ENCODE results near the gene MEFV. TPM values are rescaled to one million over a fixed set of nuclear protein-coding genes. Genes with fewer than 3 reads are reported as not detected.

Gene MEFV
- total RNA-seq = under 1 TPM; 0.15 to 0.23 TPM

DNA sequence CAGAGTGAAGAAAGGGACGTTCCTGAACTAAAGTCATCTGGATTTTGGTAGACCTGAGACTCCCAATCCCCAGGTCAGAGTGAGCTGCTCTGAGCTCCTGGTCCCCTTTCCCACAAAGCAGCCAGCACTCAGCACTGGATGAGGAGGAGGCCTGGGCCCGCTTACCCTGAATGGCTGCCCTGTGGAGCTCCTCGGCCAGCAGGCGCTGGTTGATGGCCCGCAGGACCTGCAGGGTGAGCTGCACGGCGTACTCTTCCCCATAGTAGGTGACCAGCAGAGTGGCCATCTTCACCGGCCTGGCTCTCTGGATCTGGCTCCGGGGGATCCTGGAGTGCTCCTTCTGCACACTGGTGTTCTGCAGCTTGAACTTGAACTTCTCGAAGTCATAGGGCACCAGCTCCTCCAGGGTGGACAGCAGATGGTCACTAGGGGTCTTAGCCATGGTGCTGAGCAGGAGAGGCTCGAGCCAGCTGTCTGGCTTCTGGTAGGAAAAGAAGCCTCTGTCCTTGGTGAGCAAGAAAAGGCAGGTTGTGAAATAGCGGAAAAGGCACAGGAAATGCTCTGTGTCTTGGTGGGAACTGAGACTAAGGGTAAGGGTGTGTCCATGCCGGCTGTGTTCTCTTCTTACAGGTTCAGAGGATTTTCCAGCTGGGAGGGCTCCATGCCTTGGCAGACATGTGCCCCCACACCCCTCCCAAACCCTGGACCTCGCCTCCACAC lies at the start of gene MEFV:
MEFV (minus strand) TSS at position 488 of the 720 bp plus-strand sequence; CDS start at position 442, 46 bp downstream.
- no peaks in the 10 kb centered on the region for H3K4me1 Mint-ChIP-seq
- DNase-seq = no peak
- peaks cover 4% of the 10 kb centered on the region for H3K9me3 Mint-ChIP-seq
- H3K27ac Mint-ChIP-seq = no peak within 1 kb of the TSS
- ChIA-PET CTCF (interaction anchor here (0.6 kb wide), 1 partner anchor 58 kb away, joined by 3 read pairs; no protein-coding TSS in a partner anchor), POLR2A (no interaction called here)
- no peaks in the 10 kb centered on the region for H3K36me3 Mint-ChIP-seq (ENCODE audit: low read depth)
- H3K4me3 Mint-ChIP-seq = no peak within 1 kb of the TSS
- H3K27me3 Mint-ChIP-seq = peaks cover 2% of the 10 kb centered on the region

DNA sequence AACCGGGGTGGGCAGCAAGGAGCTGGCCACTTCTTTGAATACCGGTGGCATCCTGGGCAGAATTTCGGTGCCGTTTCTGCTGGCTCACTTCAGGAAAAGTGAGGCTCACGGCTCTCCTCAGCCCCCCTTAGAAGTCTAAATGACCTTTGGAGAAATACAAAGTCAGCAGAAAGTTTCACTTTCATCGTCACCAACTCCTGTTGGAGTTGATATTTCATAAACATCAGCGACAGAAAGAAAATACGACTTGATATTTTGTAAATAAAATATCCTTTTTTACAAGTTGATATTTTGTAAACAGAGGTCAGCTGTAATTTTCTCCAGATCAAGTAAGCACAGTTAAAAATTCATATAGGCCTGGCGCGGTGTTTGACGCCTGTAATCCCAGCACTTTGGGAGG lies 49.6 kb upstream of the MEFV start:
- H3K36me3 Mint-ChIP-seq (ENCODE audit: low read depth) = peaks cover 83% of the 10 kb centered on the region
- ChIA-PET CTCF (interaction anchor here (1.4 kb wide), 2 partner anchors 23 to 135 kb away, joined by 3 read pairs; no protein-coding TSS in a partner anchor), POLR2A (interaction anchor here (0.7 to 3.5 kb wide), 19 partner anchors 9 to 194 kb away, joined by 3 to 60 read pairs (median 5); partner anchors contain the start of genes CLUAP1, NAA60, ZNF174 and ZNF263)
- peaks cover 17% of the 10 kb centered on the region for H3K4me1 Mint-ChIP-seq
- no peaks in the 10 kb centered on the region for H3K27me3 Mint-ChIP-seq
- DNase-seq = no peak
- peaks cover 46% of the 10 kb centered on the region for H3K9me3 Mint-ChIP-seq
- H3K27ac Mint-ChIP-seq = peak overlapping the region; percentile 70
- H3K4me3 Mint-ChIP-seq = peak overlapping the region; percentile 73

- POLR2A ChIA-PET = interaction anchor here (0.7 to 3.5 kb wide), 22 partner anchors 9 to 195 kb away, joined by 3 to 60 read pairs (median 4); partner anchors contain the start of genes CLUAP1, NAA60, ZNF174 and ZNF263
- Mint-ChIP-seq H3K4me1 (peaks cover 17% of the 10 kb centered on the region), H3K4me3 (peak within 1 kb of the TSS; percentile 73), H3K9me3 (peaks cover 46% of the 10 kb centered on the region), H3K27me3 (no peaks in the 10 kb centered on the region), H3K36me3 (ENCODE audit: low read depth) (peaks cover 83% of the 10 kb centered on the region), H3K27ac (peak within 1 kb of the TSS; percentile 70)
- CTCF ChIA-PET = interaction anchor here (1.4 kb wide), 2 partner anchors 23 to 135 kb away, joined by 3 read pairs; no protein-coding TSS in a partner anchor
- peak; percentile 86 for DNase-seq
Measured at GRCh38 chr16:3305109-3306068, 49.0 kb upstream of the MEFV start, which contains the start of the genes TIGD7 and ZNF75A. Gene TIGD7, minus strand, starts transcription at chr16:3305430. Its CDS starts 4,816 bp downstream, at chr16:3300614. Gene ZNF75A, plus strand, starts transcription at chr16:3305497. Its CDS starts 2,932 bp downstream, at chr16:3308429.

DNA sequence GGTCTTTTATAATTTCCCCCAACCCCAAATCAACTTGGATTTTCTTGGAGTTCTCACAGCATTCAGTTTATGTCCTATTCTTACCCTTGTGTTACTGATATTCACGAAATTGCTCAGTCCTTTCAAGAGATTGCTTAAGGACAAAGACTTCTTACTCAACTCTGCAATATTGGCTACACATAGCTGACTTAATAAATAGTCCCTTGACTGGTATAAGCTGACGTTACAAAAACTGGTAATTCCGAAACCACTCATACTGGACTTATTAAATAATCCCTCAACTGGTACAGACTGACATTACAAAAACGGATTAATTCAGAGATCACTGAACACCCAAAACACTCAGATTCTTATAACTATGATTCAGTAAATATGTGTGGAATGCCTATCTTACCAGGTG lies 47.9 kb upstream of the MEFV start:
- Mint-ChIP-seq H3K4me1 (peaks cover 17% of the 10 kb centered on the region), H3K4me3 (peak overlapping the region; percentile 73), H3K36me3 (ENCODE audit: low read depth) (peaks cover 84% of the 10 kb centered on the region), H3K27ac (peak overlapping the region; percentile 70), H3K27me3 (no peaks in the 10 kb centered on the region), H3K9me3 (peaks cover 55% of the 10 kb centered on the region)
- ChIA-PET CTCF (interaction anchor here (1.4 kb wide), 1 partner anchor 134 kb away, joined by 3 read pairs; no protein-coding TSS in a partner anchor), POLR2A (interaction anchor here (0.7 to 3.5 kb wide), 11 partner anchors 8 to 196 kb away, joined by 3 to 60 read pairs (median 8); partner anchors contain the start of genes CLUAP1, NAA60, ZNF174 and ZNF263)
- no peak for DNase-seq

DNA sequence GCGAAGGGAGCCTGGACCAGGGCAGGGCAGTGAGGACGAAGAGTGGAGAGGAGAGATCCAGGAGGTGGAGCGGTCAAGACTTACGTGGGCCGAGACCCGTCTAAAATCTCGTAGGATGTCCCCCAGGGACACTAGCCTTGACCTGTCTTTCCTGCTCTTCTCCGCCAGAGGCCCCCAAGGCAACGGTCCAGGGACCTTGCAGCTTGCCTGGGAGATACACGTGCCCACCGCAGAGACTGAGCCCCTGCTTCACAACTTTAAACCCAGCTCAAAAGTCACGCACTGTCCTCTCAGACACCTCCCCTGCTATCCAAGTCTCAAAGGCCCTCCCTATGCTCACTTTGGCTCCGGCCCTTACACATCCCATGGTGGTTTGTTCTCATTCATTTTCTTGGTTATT lies 39.4 kb upstream of the MEFV start:
- Mint-ChIP-seq H3K27ac (no peak overlapping the region), H3K4me1 (no peaks in the 10 kb centered on the region), H3K27me3 (no peaks in the 10 kb centered on the region), H3K4me3 (no peak overlapping the region), H3K36me3 (ENCODE audit: low read depth) (peaks cover 77% of the 10 kb centered on the region), H3K9me3 (peaks cover 74% of the 10 kb centered on the region)
- POLR2A ChIA-PET = interaction anchor here (0.9 to 1.6 kb wide), 2 partner anchors 10 to 13 kb away, joined by 3 to 7 read pairs; partner anchors contain the start of genes TIGD7 and ZNF75A
- CTCF ChIA-PET = no interaction called here
- no peak for DNase-seq

DNA sequence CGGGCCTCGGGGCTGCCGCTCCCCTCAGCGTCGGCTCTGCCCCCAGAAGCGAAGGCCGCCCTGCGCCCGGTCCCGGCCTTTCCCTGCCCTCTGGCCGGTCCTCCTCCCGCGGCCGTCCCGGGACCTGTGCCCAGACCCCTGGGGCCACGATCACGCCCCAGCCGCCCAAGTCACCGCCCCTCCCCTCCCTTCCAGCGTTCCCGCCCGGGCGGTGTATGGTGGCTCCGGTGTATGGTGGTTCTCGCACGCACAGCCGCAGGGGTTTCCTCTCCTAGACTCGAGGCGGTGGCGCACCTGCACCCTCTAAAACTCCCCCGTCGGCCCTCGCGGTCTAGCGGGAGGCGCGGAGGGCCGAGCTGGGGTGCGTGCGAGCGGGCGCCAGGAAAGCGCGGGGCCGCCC lies 38.8 kb upstream of the MEFV start:
- H3K27ac Mint-ChIP-seq = no peak overlapping the region
- H3K4me1 Mint-ChIP-seq = no peaks in the 10 kb centered on the region
- peaks cover 74% of the 10 kb centered on the region for H3K9me3 Mint-ChIP-seq
- CTCF ChIA-PET = no interaction called here
- DNase-seq = no peak
- no peak overlapping the region for H3K4me3 Mint-ChIP-seq
- POLR2A ChIA-PET = interaction anchor here (1.1 kb wide), 1 partner anchor 12 kb away, joined by 3 read pairs; the partner anchor contains the start of gene ZNF263
- H3K36me3 Mint-ChIP-seq (ENCODE audit: low read depth) = peaks cover 77% of the 10 kb centered on the region
- H3K27me3 Mint-ChIP-seq = no peaks in the 10 kb centered on the region

DNA sequence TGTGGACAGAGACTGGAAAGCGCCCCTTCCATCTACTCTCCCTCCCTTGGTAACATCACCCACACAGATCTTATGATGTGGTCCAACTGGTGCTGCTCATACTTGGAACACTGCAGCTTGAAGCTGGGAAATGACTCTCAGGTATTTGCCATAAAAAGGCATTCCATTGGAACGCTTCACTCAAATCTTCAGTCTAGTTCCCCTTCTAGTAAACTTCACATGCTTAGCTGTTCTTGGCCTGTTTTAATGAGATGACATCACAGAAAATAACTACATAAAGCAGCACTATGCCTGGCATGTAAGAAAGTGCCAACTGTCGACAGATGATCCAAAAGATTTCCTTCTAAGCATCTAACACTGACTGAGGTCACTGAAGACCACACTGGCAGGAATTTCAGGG lies 36.2 kb upstream of the MEFV start:
- Mint-ChIP-seq H3K36me3 (ENCODE audit: low read depth) (peaks cover 82% of the 10 kb centered on the region), H3K27ac (no peak overlapping the region), H3K4me1 (no peaks in the 10 kb centered on the region), H3K9me3 (peaks cover 68% of the 10 kb centered on the region), H3K4me3 (no peak overlapping the region), H3K27me3 (no peaks in the 10 kb centered on the region)
- DNase-seq = no peak
- CTCF ChIA-PET = no interaction called here
- POLR2A ChIA-PET = interaction anchor here (0.6 to 1.6 kb wide), 4 partner anchors 8 to 13 kb away, joined by 3 to 6 read pairs (median 3); partner anchors contain the start of genes TIGD7 and ZNF75A

DNA sequence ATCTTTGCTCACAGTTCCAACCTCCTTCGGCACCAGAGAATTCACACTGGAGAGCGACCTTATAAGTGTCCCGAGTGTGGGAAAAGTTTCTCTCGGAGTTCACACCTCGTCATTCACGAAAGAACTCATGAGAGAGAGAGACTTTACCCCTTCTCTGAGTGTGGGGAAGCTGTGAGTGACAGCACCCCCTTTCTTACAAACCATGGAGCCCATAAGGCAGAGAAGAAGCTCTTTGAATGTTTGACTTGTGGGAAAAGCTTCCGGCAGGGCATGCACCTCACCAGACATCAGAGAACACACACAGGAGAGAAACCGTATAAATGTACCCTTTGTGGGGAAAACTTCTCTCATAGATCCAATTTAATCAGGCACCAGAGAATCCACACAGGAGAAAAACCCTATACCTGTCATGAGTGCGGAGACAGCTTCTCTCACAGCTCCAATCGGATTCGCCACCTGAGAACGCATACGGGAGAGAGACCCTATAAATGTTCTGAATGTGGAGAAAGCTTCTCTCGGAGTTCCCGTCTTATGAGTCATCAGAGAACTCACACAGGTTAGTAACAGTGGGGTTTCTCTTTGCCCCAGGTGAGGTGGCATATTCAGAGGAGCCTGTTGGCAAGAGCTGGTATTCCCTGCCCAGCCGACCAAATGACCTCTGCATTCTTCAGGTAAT lies 33.7 kb upstream of the MEFV start:
- no peak for DNase-seq
- H3K9me3 Mint-ChIP-seq = peaks cover 72% of the 10 kb centered on the region
- no peak overlapping the region for H3K27ac Mint-ChIP-seq
- H3K27me3 Mint-ChIP-seq = no peaks in the 10 kb centered on the region
- no peak overlapping the region for H3K4me3 Mint-ChIP-seq
- ChIA-PET CTCF (no interaction called here), POLR2A (interaction anchor here (0.7 to 1.1 kb wide), 2 partner anchors 16 to 120 kb away, joined by 3 to 4 read pairs; partner anchors contain the start of genes TIGD7 and ZNF75A)
- peaks cover 12% of the 10 kb centered on the region for H3K4me1 Mint-ChIP-seq
- H3K36me3 Mint-ChIP-seq (ENCODE audit: low read depth) = peaks cover 92% of the 10 kb centered on the region

DNA sequence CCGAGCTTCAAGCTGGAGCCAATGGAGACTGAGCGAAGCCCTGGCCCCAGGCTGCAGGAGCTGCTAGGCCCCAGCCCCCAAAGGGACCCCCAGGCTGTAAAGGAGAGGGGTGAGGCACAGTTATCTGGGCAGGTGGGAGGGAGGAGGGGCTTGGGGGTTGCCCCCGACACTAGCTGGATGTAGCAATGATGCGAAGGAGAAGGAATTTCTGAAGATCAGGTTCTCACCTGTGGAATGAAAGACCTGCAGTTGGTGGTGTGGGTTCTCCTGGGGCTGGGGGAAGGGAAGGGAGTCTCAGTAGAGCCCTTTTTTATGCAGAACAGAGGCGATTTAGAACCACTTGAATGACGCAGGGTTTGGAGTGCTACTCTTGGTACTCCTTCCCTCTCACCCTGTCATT lies 28.7 kb upstream of the MEFV start:
- Mint-ChIP-seq H3K27me3 (no peaks in the 10 kb centered on the region), H3K27ac (no peak overlapping the region), H3K4me1 (peaks cover 32% of the 10 kb centered on the region), H3K36me3 (ENCODE audit: low read depth) (peaks cover 64% of the 10 kb centered on the region), H3K9me3 (peaks cover 36% of the 10 kb centered on the region), H3K4me3 (peak overlapping the region; percentile 27)
- ChIA-PET CTCF (interaction anchor here (1.1 to 2.7 kb wide), 2 partner anchors 69 to 116 kb away, joined by 3 to 8 read pairs; partner anchors contain the start of genes ZNF174 and ZSCAN32), POLR2A (interaction anchor here (1.7 to 4.7 kb wide), 6 partner anchors 20 to 216 kb away, joined by 4 to 67 read pairs (median 32); partner anchors contain the start of genes CLUAP1, TIGD7, ZNF174 and ZNF200)
- DNase-seq = no peak

GRCh38 chr16:3283543-3284447 lies 27.4 kb upstream of the MEFV start:
- POLR2A ChIA-PET = interaction anchor here (0.7 to 4.7 kb wide), 30 partner anchors 8 to 325 kb away, joined by 3 to 67 read pairs (median 5); partner anchors contain the start of genes CLUAP1, NAA60, TIGD7 and ZNF174
- H3K4me1 Mint-ChIP-seq = peaks cover 32% of the 10 kb centered on the region
- peaks cover 50% of the 10 kb centered on the region for H3K36me3 Mint-ChIP-seq (ENCODE audit: low read depth)
- CTCF ChIA-PET = interaction anchor here (1.1 to 2.7 kb wide), 6 partner anchors 16 to 160 kb away, joined by 3 to 11 read pairs (median 4); partner anchors contain the start of genes NAA60, ZNF174, ZNF597 and ZSCAN32
- no peaks in the 10 kb centered on the region for H3K27me3 Mint-ChIP-seq
- H3K27ac Mint-ChIP-seq = peak overlapping the region; percentile 99
- H3K4me3 Mint-ChIP-seq = peak overlapping the region; percentile 90
- DNase-seq = peak; percentile 22
- peaks cover 27% of the 10 kb centered on the region for H3K9me3 Mint-ChIP-seq

Data from activated CD4-positive, alpha-beta memory T cell treated with anti-CD3 and anti-CD28 coated beads, Interleukin-2, amount 10 ng/mL, durations not matched to agents 7 days and 5 days (primary cell).